Stimulated activated naive CD8-positive, alpha-beta T cell treated with anti-CD3 and anti-CD28 coated beads, Interleukin-15, Interleukin-2, amounts not matched to agents 100 ng/mL and 50 ng/mL, for 24 hours (primary cell): Measurements from ENCODE around the gene MAN2A1.
"Not testable (repeated sequence)": the region's sequence is repeated elsewhere in the genome, so short reads cannot be mapped to it uniquely, and the experiment has no call there.

ENCODE experiments used
- H3K27ac Mint-ChIP-seq: one replicate; pipeline ENCODE4 v1.8.0; 2021; ENCODE audit warnings: mild to moderate bottlenecking, mixed read lengths
- H3K27me3 Mint-ChIP-seq: one replicate; pipeline ENCODE4 v1.8.0; 2021; ENCODE audit warnings: mixed read lengths
- H3K36me3 Mint-ChIP-seq: one replicate; pipeline ENCODE4 v1.8.0; 2021; ENCODE audit warnings: low read depth, mixed read lengths
- H3K4me1 Mint-ChIP-seq: one replicate; pipeline ENCODE4 v1.8.0; 2021; ENCODE audit warnings: low read depth, mixed read lengths
- H3K4me3 Mint-ChIP-seq: one replicate; pipeline ENCODE4 v1.8.0; 2021; ENCODE audit warnings: mild to moderate bottlenecking, mixed read lengths
- H3K9me3 Mint-ChIP-seq: one replicate; pipeline ENCODE4 v1.8.0; 2021; ENCODE audit warnings: mixed read lengths

MAN2A1 gene

GRCh38 chr5:109885205-109885604, 195.5 kb downstream of the MAN2A1 start:
- no peaks in the 10 kb centered on the region for H3K9me3 Mint-ChIP-seq
- H3K4me1 Mint-ChIP-seq, result peaks cover 5% of the 10 kb centered on the region
- H3K27ac Mint-ChIP-seq, result no peak overlapping the region
- H3K27me3 Mint-ChIP-seq, result no peaks in the 10 kb centered on the region
- no peaks in the 10 kb centered on the region for H3K36me3 Mint-ChIP-seq
- H3K4me3 Mint-ChIP-seq, result no peak overlapping the region

GRCh38 chr5:109888989-109889388, 199.3 kb downstream of the MAN2A1 start:
- Mint-ChIP-seq H3K36me3 (no peaks in the 10 kb centered on the region), H3K9me3 (peaks cover 4% of the 10 kb centered on the region), H3K4me3 (no peak overlapping the region), H3K4me1 (no peaks in the 10 kb centered on the region), H3K27ac (no peak overlapping the region), H3K27me3 (no peaks in the 10 kb centered on the region)

- H3K4me1 Mint-ChIP-seq, H3K27me3 Mint-ChIP-seq, H3K4me3 Mint-ChIP-seq, H3K27ac Mint-ChIP-seq, H3K9me3 Mint-ChIP-seq, H3K36me3 Mint-ChIP-seq: not testable (repeated sequence)
Measured at GRCh38 chr5:109893271-109893670, 203.5 kb downstream of the MAN2A1 start.

GRCh38 chr5:109898269-109899162, 208.8 kb downstream of the MAN2A1 start:
- Mint-ChIP-seq H3K4me3 (no peak overlapping the region), H3K27ac (no peak overlapping the region), H3K36me3 (no peaks in the 10 kb centered on the region), H3K27me3 (no peaks in the 10 kb centered on the region), H3K9me3 (no peaks in the 10 kb centered on the region), H3K4me1 (no peaks in the 10 kb centered on the region)

GRCh38 chr5:109899163-109899535, 209.4 kb downstream of the MAN2A1 start:
- H3K36me3 Mint-ChIP-seq, result no peaks in the 10 kb centered on the region
- H3K4me1 Mint-ChIP-seq, result no peaks in the 10 kb centered on the region
- H3K9me3 Mint-ChIP-seq, result no peaks in the 10 kb centered on the region
- no peak overlapping the region for H3K27ac Mint-ChIP-seq
- no peak overlapping the region for H3K4me3 Mint-ChIP-seq
- H3K27me3 Mint-ChIP-seq, result no peaks in the 10 kb centered on the region

GRCh38 chr5:109900461-109900860, 210.7 kb downstream of the MAN2A1 start:
- H3K4me1 Mint-ChIP-seq, result no peaks in the 10 kb centered on the region
- no peaks in the 10 kb centered on the region for H3K27me3 Mint-ChIP-seq

GRCh38 chr5:109900911-109901627, 211.3 kb downstream of the MAN2A1 start:
- H3K9me3 Mint-ChIP-seq, result no peaks in the 10 kb centered on the region
- no peaks in the 10 kb centered on the region for H3K4me1 Mint-ChIP-seq
- no peak overlapping the region for H3K4me3 Mint-ChIP-seq
- H3K27me3 Mint-ChIP-seq, result no peaks in the 10 kb centered on the region
- no peaks in the 10 kb centered on the region for H3K36me3 Mint-ChIP-seq
- no peak overlapping the region for H3K27ac Mint-ChIP-seq

More at GRCh38 chr5:109900461-109900860, 210.7 kb downstream of the MAN2A1 start:
- H3K4me3 Mint-ChIP-seq, result no peak overlapping the region
- no peaks in the 10 kb centered on the region for H3K9me3 Mint-ChIP-seq
- H3K36me3 Mint-ChIP-seq, result no peaks in the 10 kb centered on the region
- no peak overlapping the region for H3K27ac Mint-ChIP-seq

- no peak overlapping the region for H3K4me3 Mint-ChIP-seq
- H3K4me1 Mint-ChIP-seq, result peaks cover under 1% of the 10 kb centered on the region
- no peaks in the 10 kb centered on the region for H3K9me3 Mint-ChIP-seq
- H3K36me3 Mint-ChIP-seq, result no peaks in the 10 kb centered on the region
- H3K27me3 Mint-ChIP-seq, result no peaks in the 10 kb centered on the region
- no peak overlapping the region for H3K27ac Mint-ChIP-seq
Measured at GRCh38 chr5:109901628-109901981, 211.9 kb downstream of the MAN2A1 start.

GRCh38 chr5:109903061-109903460, 213.3 kb downstream of the MAN2A1 start:
- peaks cover 9% of the 10 kb centered on the region for H3K4me1 Mint-ChIP-seq
- no peak overlapping the region for H3K4me3 Mint-ChIP-seq
- no peaks in the 10 kb centered on the region for H3K9me3 Mint-ChIP-seq
- no peak overlapping the region for H3K27ac Mint-ChIP-seq
- H3K36me3 Mint-ChIP-seq, result no peaks in the 10 kb centered on the region
- no peaks in the 10 kb centered on the region for H3K27me3 Mint-ChIP-seq

- H3K36me3 Mint-ChIP-seq, result no peaks in the 10 kb centered on the region
- no peaks in the 10 kb centered on the region for H3K9me3 Mint-ChIP-seq
- no peak overlapping the region for H3K27ac Mint-ChIP-seq
- no peaks in the 10 kb centered on the region for H3K27me3 Mint-ChIP-seq
- H3K4me1 Mint-ChIP-seq, result peaks cover 9% of the 10 kb centered on the region
- no peak overlapping the region for H3K4me3 Mint-ChIP-seq
Measured at GRCh38 chr5:109905906-109906305, 216.2 kb downstream of the MAN2A1 start.

GRCh38 chr5:109907189-109907588, 217.5 kb downstream of the MAN2A1 start:
- Mint-ChIP-seq H3K9me3 (no peaks in the 10 kb centered on the region), H3K36me3 (no peaks in the 10 kb centered on the region), H3K27ac (no peak overlapping the region), H3K4me1 (peaks cover 9% of the 10 kb centered on the region), H3K27me3 (no peaks in the 10 kb centered on the region), H3K4me3 (no peak overlapping the region)

- Mint-ChIP-seq H3K36me3 (no peaks in the 10 kb centered on the region), H3K4me1 (peaks cover 12% of the 10 kb centered on the region)
Measured at GRCh38 chr5:109907731-109908130, 218.0 kb downstream of the MAN2A1 start.

GRCh38 chr5:109908366-109908765, 218.6 kb downstream of the MAN2A1 start:
- Mint-ChIP-seq H3K27me3 (no peaks in the 10 kb centered on the region), H3K27ac (no peak overlapping the region), H3K4me3 (no peak overlapping the region), H3K36me3 (no peaks in the 10 kb centered on the region), H3K4me1 (peaks cover 12% of the 10 kb centered on the region), H3K9me3 (no peaks in the 10 kb centered on the region)

More at GRCh38 chr5:109907731-109908130, 218.0 kb downstream of the MAN2A1 start:
- no peaks in the 10 kb centered on the region for H3K27me3 Mint-ChIP-seq
- H3K4me3 Mint-ChIP-seq, result no peak overlapping the region
- H3K27ac Mint-ChIP-seq, result no peak overlapping the region
- no peaks in the 10 kb centered on the region for H3K9me3 Mint-ChIP-seq

- peaks cover 31% of the 10 kb centered on the region for H3K4me1 Mint-ChIP-seq
- H3K4me3 Mint-ChIP-seq, result no peak overlapping the region
- H3K27me3 Mint-ChIP-seq, result no peaks in the 10 kb centered on the region
- no peaks in the 10 kb centered on the region for H3K36me3 Mint-ChIP-seq
- no peaks in the 10 kb centered on the region for H3K9me3 Mint-ChIP-seq
- no peak overlapping the region for H3K27ac Mint-ChIP-seq
Measured at GRCh38 chr5:109910874-109911273, 221.1 kb downstream of the MAN2A1 start.

- Mint-ChIP-seq H3K27ac (no peak overlapping the region), H3K4me3 (no peak overlapping the region), H3K27me3 (no peaks in the 10 kb centered on the region), H3K36me3 (no peaks in the 10 kb centered on the region), H3K9me3 (no peaks in the 10 kb centered on the region), H3K4me1 (peaks cover 29% of the 10 kb centered on the region)
Measured at GRCh38 chr5:109911731-109912130, 222.0 kb downstream of the MAN2A1 start.
